NCI-H2227 treated with DMSO at 0.1 percent for 48 hours (cell line): ENCODE data around the gene TTI1.

Source experiments
- DNase-seq: peaks from one replicate; lab custom pipeline; 2025; lab: John Stamatoyannopoulos, UW

The TTI1 gene

DNA sequence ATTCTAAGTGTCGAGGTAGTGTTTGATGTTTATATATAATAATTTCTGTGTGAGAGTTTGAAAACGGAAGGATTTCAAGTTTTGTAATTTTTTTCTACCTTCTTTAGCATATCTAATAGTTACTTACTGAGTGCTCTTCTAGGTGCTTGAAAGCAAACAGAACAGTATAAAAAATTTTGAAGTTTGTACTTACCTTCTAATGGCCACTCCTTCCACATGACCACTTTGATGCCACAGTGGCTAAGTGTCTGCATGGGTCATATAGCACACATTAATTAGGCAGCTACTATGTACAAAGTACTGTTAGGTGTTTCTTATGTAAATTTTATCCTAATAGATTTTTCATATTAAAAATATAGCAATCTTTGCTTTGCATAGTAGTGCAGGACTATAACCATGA lies 21.4 kb upstream of the TTI1 start:
- DNase-seq = no peak

DNA sequence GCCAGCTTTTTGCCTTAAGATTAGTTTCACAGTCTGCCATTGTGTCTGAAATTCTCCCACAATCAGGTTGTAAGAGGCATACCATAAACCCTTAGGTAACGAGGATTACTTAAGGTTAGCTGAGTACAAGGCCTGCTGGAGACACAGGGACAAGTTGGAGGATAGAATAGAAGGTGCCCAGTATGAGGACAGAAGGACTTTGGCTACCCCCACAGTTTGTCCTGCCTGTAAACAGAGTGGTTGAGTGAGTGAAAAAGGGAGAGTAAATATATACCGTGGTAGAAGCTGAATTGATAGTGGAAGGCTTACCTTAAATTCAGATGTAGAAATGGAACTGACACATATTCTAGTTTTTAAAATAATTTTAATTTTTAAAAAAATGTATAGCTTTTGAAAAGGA lies 19.6 kb upstream of the TTI1 start:
- no peak for DNase-seq

DNA sequence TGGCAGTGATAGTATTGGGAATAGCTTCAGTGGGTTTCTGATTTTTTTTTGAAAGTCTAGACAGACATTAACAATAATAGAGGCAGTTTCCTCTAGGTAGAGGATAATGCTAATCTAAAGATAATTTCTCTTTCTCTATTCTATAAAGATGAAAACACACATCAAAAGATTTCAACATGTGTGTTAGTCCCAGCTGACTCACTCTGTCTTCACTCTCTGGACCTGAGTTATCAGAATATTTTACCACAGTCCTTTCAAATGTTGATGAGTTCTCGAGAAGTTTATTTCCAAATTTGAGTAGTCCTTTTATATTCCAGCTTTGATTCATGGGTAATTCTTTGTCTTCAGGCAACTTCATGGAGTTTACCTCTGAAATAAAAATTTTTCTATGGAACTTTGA lies 17.4 kb upstream of the TTI1 start:
- no peak for DNase-seq

- DNase-seq = no peak
Observed at GRCh38 chr20:38049800-38050199, 16.5 kb upstream of the TTI1 start.

GRCh38 chr20:38046572-38046971 lies 13.3 kb upstream of the TTI1 start:
- DNase-seq = no peak

GRCh38 chr20:38044685-38045084 lies 11.4 kb upstream of the TTI1 start:
- no peak for DNase-seq

DNA sequence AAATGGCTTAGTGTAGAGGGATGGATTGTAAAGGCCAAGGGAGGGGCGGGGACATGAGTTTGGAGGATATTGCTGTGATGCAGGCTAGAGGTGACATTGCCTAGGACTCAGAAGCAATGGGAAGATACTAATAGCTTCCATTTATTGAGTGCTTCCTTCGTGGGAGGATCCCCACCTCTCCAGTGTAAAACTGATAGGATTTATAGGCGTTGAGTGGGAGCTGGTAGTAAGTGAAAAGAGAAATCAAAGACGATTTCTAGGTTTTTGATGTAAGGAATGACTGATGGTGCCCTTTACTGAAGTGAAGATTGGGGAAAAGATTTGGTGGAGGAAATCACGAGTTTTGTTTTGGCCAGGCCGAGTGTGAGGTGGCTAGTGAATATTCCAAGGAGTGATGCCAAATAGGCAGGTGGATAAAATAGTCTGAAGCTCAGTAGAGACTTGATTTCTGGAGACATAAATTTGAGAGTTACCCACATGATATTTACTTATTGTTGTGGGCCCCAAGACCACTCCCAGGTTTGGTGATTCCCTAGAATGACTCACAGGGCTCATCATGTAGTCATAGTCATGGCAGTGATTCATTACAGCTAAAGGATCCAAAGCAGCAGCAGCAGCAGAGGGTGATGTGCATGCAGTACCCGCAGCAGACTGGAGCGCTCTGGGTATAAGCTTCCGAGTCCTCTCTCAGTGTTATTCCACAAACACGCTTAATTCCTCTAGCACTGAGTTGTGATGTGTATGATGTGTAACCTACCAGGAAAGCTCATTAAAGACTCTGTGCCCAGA lies 10.4 kb upstream of the TTI1 start:
- DNase-seq = no peak

GRCh38 chr20:38040276-38040675 lies 7.0 kb upstream of the TTI1 start:
- DNase-seq = no peak

- no peak for DNase-seq
Observed at GRCh38 chr20:38036366-38036765, 3.1 kb upstream of the TTI1 start.

DNA sequence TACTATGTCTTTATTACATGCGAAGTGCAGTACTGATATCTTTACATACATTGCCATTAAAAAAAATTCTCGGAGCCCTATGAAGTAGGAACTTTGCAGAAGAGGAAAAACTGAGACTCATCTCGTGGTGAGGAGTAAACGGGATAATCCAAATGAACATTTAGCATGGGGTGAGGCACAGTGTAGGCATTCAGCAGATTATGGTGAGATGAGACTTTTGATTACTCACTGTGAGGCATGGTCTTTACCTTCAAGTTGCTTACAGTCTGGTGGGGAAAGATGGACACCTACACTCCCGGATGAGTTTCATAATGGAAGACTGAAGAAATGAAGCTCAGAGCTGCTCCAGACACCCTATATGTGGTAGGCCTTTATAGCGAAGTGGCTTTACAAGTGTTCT lies 1.7 kb upstream of the TTI1 start:
- DNase-seq = no peak

GRCh38 chr20:38034108-38034649 lies 923 bp upstream of the TTI1 start:
- no peak for DNase-seq

DNA sequence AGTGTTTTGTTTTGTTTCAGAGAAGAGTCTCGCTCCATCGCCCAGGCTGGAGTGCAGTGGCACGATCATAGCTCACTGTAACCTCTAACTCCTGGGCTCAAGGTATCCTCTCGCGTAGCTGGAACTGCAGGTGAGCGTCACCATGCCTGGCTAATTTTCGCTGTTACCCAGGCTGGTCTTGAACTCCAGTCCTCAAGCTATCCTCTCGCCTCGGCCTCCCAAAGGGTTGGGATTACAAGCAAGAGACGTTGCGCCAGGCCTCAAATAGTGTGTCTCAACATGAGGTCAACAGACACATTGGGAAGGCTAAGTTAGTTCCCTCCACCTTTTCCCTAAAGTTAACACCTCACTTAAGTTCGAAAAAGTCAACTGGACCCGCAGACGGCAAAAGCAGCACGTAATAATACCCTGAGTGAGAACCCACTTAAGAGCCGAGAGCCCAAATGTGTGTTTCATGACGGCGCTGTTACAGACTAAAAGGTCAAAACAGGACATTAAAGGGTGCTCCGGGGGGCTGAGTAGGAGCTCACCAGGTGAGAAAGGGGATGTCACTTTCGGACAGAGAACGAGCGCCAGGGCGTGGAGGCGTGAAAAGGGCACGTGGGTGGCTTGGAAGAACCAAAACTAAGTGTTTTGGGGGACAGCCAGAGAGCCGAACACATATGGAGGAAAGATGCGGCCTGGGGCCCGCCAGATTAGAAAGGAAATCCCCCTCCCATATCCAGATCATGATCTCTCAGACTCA lies 499 bp downstream of the TTI1 start:
- DNase-seq = peak; percentile 66

- DNase-seq = no peak
Observed at GRCh38 chr20:38031957-38032356, 1.3 kb downstream of the TTI1 start.

DNA sequence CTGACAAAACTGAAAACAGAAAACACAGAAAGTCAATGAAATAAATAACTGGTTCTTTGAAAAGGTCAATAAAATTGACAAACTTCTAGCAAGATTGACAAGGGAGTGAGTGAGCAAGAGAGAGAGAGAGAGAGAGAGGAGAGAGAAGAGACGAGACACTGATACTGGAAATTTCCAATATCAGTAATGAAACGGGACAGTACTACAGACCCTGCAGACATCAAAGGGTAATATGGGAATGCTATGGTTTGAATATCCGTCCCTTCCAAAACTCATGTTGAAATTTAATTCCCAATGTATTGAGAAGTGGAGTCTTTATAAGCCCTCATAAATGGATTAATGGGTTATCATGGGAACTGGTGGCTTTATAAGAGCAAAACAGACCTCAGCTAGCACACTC lies 3.8 kb downstream of the TTI1 start:
- no peak for DNase-seq

- DNase-seq = no peak
Observed at GRCh38 chr20:38024496-38024895, 8.8 kb downstream of the TTI1 start.

DNA sequence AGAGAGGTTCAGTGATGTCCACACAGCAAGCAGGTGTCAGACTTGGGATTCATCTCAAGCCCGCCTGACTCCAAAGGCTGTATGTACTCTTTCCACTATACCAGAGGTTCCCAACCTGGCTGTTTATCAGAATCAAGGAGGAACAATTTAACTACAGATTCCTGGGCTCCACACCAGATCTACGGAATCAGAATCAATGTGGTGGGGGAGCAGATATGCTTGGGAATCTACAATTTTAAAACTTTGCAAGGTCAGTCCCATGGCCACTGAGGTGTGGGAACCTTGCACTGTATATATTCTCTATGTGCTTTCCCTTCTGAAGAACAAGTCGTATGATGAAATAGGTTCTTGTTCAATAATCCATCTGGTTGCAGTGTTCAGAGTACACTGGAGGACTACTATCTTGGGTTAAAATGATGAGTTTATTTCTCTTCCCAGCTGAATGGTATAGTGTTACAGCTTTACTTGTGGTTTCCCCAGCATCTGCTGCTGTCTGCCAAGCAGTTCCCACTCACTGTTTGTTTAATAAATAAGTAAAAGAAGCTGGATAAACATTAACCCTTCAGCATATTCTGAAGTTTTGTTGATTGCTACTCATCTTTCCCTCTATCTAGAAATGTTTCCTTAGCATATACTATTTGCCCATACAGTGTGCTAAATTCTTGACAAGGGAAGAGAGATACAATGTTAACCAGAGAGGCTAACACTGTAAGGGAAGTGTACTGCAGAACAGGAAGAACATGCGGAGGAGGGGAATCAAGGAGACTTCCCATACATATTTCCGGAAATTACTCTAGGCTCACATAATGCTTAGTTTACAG lies 9.9 kb downstream of the TTI1 start:
- DNase-seq = no peak

DNA sequence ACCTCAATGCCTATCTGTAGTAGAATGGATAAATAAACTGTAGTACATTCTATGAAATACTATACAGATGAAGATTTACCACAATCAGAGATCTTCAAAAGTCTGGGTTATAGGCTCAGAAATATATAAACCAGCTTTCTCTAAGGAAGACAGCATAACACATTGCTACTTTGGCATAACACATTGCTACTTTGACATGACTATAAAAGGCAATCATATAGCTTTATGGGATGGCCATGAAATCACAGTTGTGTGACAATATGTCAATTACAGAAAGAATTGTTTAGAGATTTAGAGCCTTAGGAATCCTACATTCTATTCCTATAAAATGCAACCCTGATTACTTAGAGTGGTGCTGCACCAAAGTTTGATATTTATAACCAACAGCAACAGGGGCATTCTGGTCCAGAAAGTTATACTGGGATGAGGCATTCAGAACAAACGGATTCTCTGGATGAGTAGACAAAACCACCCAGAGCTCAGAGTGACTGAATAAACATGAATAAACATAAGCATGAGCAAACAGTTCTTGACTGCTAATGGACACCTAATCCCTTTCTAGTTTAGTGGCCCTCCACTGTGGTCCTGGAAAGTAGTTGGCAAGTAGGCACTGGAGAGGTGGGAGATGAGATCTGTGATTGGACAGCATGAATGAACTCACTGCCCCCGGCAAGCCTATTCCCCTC lies 12.0 kb downstream of the TTI1 start:
- DNase-seq = no peak

DNA sequence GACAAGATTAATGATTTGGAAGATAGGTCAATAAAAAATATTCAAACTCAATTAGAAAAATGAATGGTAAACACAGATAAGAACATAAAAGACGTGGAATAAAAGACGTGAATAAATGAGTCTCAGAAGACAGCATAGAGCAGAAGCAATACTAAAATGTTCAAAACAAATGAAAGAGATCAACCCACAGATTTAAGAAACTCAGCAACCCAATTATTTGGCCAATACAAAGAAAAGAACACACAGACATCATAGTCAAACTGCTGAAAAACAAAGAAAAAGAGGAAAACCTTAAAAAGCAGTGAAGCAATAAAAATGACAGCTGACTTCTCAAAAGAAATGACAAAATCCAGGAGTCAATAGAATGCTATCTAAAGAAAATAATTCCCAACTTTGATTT lies 14.9 kb downstream of the TTI1 start:
- no peak for DNase-seq

DNA sequence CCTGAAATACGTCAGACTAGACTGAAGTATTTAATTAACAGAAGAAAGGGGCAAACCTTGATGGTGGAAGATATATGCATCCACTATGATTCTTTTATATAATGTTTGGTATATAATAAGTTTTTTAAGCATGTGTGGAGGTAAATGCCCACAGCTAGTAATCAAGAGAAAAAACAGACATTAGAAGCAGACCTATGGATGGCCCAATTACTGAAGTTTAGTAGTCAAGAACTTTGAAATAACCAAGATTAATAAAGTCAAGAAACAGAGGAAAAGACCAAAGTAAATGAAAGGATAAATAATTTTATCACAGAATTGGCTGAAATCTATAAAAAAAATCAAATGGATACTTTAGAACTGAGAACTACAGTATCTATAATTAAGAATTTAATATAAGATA lies 15.3 kb downstream of the TTI1 start:
- DNase-seq = no peak

GRCh38 chr20:38013887-38014286 lies 19.4 kb downstream of the TTI1 start:
- DNase-seq = no peak

DNA sequence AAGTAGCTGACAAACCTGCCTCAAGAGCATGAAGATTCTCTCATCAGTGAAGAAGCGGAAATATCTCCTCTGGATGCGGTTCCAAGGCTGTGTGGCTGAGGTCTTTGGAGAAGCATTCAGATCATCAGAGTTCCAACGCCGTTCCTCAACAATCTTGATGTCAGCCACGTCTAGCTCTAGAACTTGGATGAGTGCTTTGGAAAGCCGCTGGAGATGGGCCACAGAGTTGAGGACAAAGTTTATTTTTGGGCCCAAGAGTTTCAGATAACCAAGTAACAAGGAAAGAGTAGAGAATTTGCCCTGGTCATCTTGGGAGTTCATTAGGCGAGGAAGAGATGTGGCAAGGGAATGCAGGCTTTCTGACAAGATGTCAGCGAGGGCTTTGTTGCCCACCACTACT lies 20.9 kb downstream of the TTI1 start:
- DNase-seq = no peak

GRCh38 chr20:38011696-38012095 lies 21.6 kb downstream of the TTI1 start:
- DNase-seq = no peak
